ENCODE data around the gene RENBP. TPM values are rescaled to one million over a fixed set of nuclear protein-coding genes. Genes with fewer than 3 reads are reported as not detected.

Gene RENBP
- total and polyA plus RNA-seq, 11 donors, result 5.1 to 35.5 (median 9.9) TPM

DNA sequence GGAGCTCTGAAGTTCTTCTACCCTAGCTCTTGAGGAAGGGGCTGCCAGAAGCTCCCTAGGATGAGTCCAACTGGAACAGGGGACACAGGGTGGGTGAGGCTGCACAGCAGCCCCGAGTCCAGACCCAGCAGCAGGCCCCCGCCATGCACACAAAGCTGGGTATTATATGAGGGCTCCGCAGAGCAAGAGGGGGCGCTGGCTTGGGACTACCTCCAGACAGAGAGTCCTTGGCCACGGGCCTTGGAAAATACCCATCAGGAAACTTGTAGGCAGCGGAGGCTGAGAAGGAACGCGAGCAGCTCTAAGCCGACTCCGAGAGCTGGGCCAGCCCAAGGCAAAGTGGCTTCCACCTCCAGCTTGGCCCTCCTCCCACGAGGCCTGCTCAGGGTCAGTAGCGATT, 19.1 kb upstream of the RENBP start:
- WGBS, 4 donors, result 90 to 97% (median 92%) methylated on average over 11 to 12 of the region's 12 CpGs; no CpG with 5 or more reads in 1 of the 4 donors
- no peak for TF ChIP-seq POLR2A (IDR thresholded peaks at IDR 0.05)
- ATAC-seq (no peak), DNase-seq (no peak)
- Histone ChIP-seq H3K4me1 (peaks cover 0 to 43% (median 25%) of the 10 kb centered on the region in 12 donors), H3K4me3 (no peak overlapping the region), H3K27ac (peak overlapping the region in 1 of 12 donors; percentile 17), H3K27me3 (peaks cover 0 to 6% (median 0%) of the 10 kb centered on the region in 9 donors), H3K36me3 (peaks cover 0 to 61% (median 52%) of the 10 kb centered on the region in 9 donors), H3K9me3 (no peaks in the 10 kb centered on the region)
- intact Hi-C loops (cut with DNase I), result no loop called here

DNA sequence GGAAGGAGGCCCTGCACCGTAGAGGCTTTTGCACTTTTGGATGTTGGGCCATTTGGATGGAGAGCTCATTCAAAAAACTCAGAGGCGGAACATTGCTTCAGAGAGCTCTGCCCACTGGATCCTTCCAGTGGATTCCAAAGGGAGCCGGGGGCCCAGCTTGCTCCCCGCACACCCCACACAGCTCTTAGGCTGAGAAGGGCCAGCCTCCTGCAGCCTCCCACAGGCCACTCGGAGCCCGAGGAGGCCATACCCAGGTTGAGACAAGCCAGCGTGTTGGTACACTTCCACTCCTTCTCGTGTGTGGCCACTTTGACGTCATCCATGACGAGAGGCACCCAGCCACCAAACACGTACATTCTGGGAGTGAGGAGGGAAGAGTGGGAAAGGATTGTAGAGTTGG, 16.8 kb upstream of the RENBP start:
- Histone ChIP-seq H3K36me3 (peaks cover 0 to 84% (median 71%) of the 10 kb centered on the region in 9 donors), H3K27ac (no peak overlapping the region), H3K4me3 (no peak overlapping the region), H3K4me1 (peaks cover 0 to 21% (median 8%) of the 10 kb centered on the region in 12 donors), H3K9me3 (no peaks in the 10 kb centered on the region), H3K27me3 (peaks cover 0 to 4% (median 0%) of the 10 kb centered on the region in 9 donors)
- TF ChIP-seq, protein P1, sequence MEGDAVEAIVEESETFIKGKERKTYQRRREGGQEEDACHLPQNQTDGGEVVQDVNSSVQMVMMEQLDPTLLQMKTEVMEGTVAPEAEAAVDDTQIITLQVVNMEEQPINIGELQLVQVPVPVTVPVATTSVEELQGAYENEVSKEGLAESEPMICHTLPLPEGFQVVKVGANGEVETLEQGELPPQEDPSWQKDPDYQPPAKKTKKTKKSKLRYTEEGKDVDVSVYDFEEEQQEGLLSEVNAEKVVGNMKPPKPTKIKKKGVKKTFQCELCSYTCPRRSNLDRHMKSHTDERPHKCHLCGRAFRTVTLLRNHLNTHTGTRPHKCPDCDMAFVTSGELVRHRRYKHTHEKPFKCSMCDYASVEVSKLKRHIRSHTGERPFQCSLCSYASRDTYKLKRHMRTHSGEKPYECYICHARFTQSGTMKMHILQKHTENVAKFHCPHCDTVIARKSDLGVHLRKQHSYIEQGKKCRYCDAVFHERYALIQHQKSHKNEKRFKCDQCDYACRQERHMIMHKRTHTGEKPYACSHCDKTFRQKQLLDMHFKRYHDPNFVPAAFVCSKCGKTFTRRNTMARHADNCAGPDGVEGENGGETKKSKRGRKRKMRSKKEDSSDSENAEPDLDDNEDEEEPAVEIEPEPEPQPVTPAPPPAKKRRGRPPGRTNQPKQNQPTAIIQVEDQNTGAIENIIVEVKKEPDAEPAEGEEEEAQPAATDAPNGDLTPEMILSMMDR (IDR thresholded peaks at IDR 0.05), result no peak
- no peak for TF ChIP-seq POLR2A (IDR thresholded peaks at IDR 0.05)
- WGBS, 4 donors, result 84 to 90% (median 88%) methylated on average over 11 of the region's 11 CpGs
- ATAC-seq (no peak), DNase-seq (no peak)
- intact Hi-C loops (cut with DNase I), result no loop called here

DNA sequence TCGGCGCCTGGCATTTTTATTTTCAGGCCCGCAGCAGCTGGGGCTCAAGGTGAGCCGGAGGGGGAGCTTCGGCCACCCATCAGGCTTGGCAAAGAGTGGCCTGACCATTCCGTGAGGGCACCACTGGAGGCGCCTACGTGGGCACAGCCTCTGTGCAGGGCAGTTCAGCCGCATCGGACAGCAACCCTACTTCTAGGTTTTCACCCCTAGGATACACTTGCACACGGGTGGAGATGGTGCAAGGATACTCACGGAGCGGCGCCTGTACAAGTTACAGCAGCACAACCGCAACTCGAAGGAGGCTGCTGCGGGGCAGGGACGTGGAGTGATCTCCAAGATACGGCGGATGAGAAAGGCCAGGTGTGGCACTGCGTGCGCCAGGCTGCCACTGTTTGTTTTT, 16.3 kb upstream of the RENBP start:
- Histone ChIP-seq H3K4me3 (no peak overlapping the region), H3K27ac (no peak overlapping the region), H3K4me1 (peaks cover 0 to 16% (median 3%) of the 10 kb centered on the region in 12 donors), H3K27me3 (no peaks in the 10 kb centered on the region), H3K9me3 (no peaks in the 10 kb centered on the region), H3K36me3 (peaks cover 0 to 89% (median 77%) of the 10 kb centered on the region in 9 donors)
- intact Hi-C loops (cut with DNase I), result no loop called here
- ATAC-seq (no peak), DNase-seq (peak in 1 of 5 donors; percentile 18)
- TF ChIP-seq POLR2A (IDR thresholded peaks at IDR 0.05), result no peak
- TF ChIP-seq, protein P1 (IDR thresholded peaks at IDR 0.05), result no peak
- WGBS, 4 donors, result 92 to 95% (median 93%) methylated on average over 22 of the region's 22 CpGs

DNA sequence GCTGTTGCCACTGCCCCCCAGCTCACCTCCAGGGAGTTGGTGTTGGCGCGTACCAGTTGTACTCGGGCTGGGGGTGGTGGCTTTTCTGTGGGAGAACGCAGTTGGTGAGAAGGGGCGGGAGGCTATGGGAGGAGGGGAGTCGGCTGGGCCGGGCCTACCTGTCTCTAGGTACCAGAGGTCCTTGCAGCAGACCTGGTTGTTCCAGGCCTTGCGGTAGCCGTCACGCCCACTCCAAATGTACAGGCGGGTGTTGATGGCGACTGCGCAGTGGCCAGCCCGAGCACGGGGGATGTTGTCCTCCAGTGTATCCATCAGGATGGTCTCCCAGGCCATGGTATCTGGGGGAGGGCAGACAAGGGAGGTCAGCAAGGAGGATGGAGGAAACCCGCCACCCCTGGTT, 15.6 kb upstream of the RENBP start:
- Histone ChIP-seq H3K27ac (no peak overlapping the region), H3K27me3 (no peaks in the 10 kb centered on the region), H3K4me3 (no peak overlapping the region), H3K4me1 (peaks cover 0 to 10% (median 0%) of the 10 kb centered on the region in 12 donors), H3K36me3 (peaks cover 0 to 96% (median 78%) of the 10 kb centered on the region in 9 donors), H3K9me3 (no peaks in the 10 kb centered on the region)
- WGBS, 4 donors, result 88 to 96% (median 94%) methylated on average over 14 to 16 of the region's 16 CpGs
- ATAC-seq, result no peak
- TF ChIP-seq, protein P1 (IDR thresholded peaks at IDR 0.05), result no peak
- TF ChIP-seq POLR2A (IDR thresholded peaks at IDR 0.05), result no peak
- intact Hi-C loops (cut with DNase I), result no loop called here
- DNase-seq, result peak in 1 of 5 donors; percentile 5

DNA sequence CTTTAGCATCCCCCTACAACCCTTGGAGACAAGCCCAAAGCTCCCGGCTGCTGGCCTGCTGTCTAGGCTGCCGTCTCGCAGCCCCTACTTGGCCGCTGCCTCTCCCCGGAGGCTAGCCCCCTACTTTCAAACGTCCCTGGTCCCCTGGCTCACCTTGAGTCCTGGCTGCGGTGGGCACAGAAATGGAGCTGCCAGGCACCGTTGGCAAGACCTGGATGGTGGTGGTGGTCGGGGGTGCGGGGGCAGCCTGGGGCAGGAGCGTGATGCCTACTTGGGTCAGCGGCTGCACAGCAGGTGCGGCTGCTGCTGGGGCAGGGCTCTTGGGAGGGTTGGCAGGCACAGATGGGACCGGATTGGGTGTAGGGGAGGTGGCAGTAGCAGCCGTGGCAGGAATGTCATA, 15.2 kb upstream of the RENBP start:
- H3K27ac ChIP-seq, result no peak overlapping the region
- ATAC-seq (no peak), DNase-seq (peak in 1 of 5 donors; percentile 18)
- TF ChIP-seq POLR2A (IDR thresholded peaks at IDR 0.05), result no peak
- TF ChIP-seq, protein P1 (IDR thresholded peaks at IDR 0.05), result no peak
- H3K9me3 ChIP-seq, result no peaks in the 10 kb centered on the region
- no peak overlapping the region for H3K4me3 ChIP-seq
- peaks cover 0 to 6% (median 0%) of the 10 kb centered on the region in 12 donors for H3K4me1 ChIP-seq
- H3K27me3 ChIP-seq, result no peaks in the 10 kb centered on the region
- WGBS, 4 donors, result 91 to 97% (median 93%) methylated on average over 10 to 15 of the region's 15 CpGs
- peaks cover 0 to 98% (median 81%) of the 10 kb centered on the region in 9 donors for H3K36me3 ChIP-seq
- intact Hi-C loops (cut with DNase I), result loop anchor here in 1 of 10 donors (10.0 kb wide), 1 partner anchor 425 kb away; no protein-coding TSS in a partner anchor
